ENCODE results near the gene CETP.

GRCh38 chr16:56961386-56961785 lies 364 bp upstream of the CETP start:
- no peak for TF ChIP-seq HDGF (IDR thresholded peaks at IDR 0.05; ENCODE audit: borderline replicate concordance)
- TF ChIP-seq ARNT (IDR thresholded peaks at IDR 0.05), result no peak
- TF ChIP-seq FOXM1 (IDR thresholded peaks at IDR 0.05; ENCODE audit: borderline replicate concordance), result no peak
- no peak for TF ChIP-seq TARDBP (IDR thresholded peaks at IDR 0.05)
- no peak for TF ChIP-seq SUZ12 (IDR thresholded peaks at IDR 0.05)
- no peak for TF ChIP-seq SP1 (IDR thresholded peaks at IDR 0.05)
- TF ChIP-seq LEF1 (IDR thresholded peaks at IDR 0.05; ENCODE audit: borderline replicate concordance), result no peak

Data from HEK293T (cell line).